Ishikawa (cell line): ENCODE data around the gene SEMA3E.

Experiments used
- EGR1 ChIP-seq: IDR thresholded peaks from 2 replicates; pipeline ENCODE4 v1.6.1; 2012
- NFIC ChIP-seq: IDR thresholded peaks from 2 replicates; pipeline ENCODE4 v1.6.1; 2012
- RAD21 ChIP-seq: IDR thresholded peaks from 2 replicates; pipeline ENCODE4 v1.6.1; 2012; ENCODE audit warnings: low read depth
- TF ChIP-seq, protein P1 (sequence below): IDR thresholded peaks from 2 replicates; pipeline ENCODE4 v1.6.1; 2012; ENCODE audit warnings: low read depth, mild to moderate bottlenecking

DNA sequence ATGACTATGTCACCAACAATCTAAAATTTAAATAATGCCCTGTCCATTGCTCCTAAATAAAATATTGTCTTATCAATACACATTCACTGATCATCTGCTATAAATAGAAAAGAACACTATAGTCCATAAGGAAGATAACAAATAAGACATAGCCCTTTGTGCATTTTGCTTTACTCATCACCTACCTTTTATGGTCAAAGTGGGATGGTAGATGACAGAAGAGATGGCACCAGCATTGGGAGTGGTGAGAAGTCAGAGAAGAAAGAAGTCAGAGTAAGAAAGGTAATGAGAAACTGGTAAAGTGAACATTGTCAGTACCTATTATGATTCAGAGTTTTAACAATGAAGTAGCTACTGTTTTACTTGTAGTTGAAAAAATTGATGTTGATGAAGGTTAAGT, 31.1 kb downstream of the SEMA3E start:
- TF ChIP-seq RAD21 (no peak), EGR1 (no peak), NFIC (no peak)
- TF ChIP-seq, protein P1, sequence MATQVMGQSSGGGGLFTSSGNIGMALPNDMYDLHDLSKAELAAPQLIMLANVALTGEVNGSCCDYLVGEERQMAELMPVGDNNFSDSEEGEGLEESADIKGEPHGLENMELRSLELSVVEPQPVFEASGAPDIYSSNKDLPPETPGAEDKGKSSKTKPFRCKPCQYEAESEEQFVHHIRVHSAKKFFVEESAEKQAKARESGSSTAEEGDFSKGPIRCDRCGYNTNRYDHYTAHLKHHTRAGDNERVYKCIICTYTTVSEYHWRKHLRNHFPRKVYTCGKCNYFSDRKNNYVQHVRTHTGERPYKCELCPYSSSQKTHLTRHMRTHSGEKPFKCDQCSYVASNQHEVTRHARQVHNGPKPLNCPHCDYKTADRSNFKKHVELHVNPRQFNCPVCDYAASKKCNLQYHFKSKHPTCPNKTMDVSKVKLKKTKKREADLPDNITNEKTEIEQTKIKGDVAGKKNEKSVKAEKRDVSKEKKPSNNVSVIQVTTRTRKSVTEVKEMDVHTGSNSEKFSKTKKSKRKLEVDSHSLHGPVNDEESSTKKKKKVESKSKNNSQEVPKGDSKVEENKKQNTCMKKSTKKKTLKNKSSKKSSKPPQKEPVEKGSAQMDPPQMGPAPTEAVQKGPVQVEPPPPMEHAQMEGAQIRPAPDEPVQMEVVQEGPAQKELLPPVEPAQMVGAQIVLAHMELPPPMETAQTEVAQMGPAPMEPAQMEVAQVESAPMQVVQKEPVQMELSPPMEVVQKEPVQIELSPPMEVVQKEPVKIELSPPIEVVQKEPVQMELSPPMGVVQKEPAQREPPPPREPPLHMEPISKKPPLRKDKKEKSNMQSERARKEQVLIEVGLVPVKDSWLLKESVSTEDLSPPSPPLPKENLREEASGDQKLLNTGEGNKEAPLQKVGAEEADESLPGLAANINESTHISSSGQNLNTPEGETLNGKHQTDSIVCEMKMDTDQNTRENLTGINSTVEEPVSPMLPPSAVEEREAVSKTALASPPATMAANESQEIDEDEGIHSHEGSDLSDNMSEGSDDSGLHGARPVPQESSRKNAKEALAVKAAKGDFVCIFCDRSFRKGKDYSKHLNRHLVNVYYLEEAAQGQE, result no peak
